HEK293 (cell line): ENCODE data around the gene CMIP.

Experiments used
- AEBP2 ChIP-seq: fragments of 450-650 bp; formaldehyde crosslinking; IDR thresholded peaks from 2 replicates; pipeline ENCODE4 v1.5.1; 2016; ENCODE audit warnings: missing biosample characterization, missing genetic modification characterization, borderline replicate concordance
- GLIS1 ChIP-seq: fragments of 450-650 bp; formaldehyde crosslinking; IDR thresholded peaks from 2 replicates; pipeline ENCODE4 v1.5.1; 2016; ENCODE audit warnings: missing biosample characterization, missing genetic modification characterization
- KLF1 ChIP-seq: fragments of 450-650 bp; formaldehyde crosslinking; IDR thresholded peaks from 2 replicates; pipeline ENCODE4 v1.5.1; 2016; ENCODE audit warnings: missing biosample characterization, missing genetic modification characterization
- REST ChIP-seq: fragments of 450-650 bp; formaldehyde crosslinking; IDR thresholded peaks from 2 replicates; pipeline ENCODE4 v1.5.1; 2016; ENCODE audit warnings: missing biosample characterization, missing genetic modification characterization
- SALL2 ChIP-seq: fragments of 450-650 bp; formaldehyde crosslinking; IDR thresholded peaks from 2 replicates; pipeline ENCODE4 v1.5.0; 2017; ENCODE audit warnings: missing biosample characterization, mild to moderate bottlenecking, missing genetic modification characterization, borderline replicate concordance
- TSHZ1 ChIP-seq: fragments of 450-650 bp; formaldehyde crosslinking; IDR thresholded peaks from 2 replicates; pipeline ENCODE4 v1.5.1; 2016; ENCODE audit warnings: missing biosample characterization, missing genetic modification characterization, borderline replicate concordance
- YY2 ChIP-seq: fragments of 450-650 bp; formaldehyde crosslinking; IDR thresholded peaks from 2 replicates; pipeline ENCODE4 v1.5.1; 2016; ENCODE audit warnings: missing biosample characterization, missing genetic modification characterization
- ZBTB10 ChIP-seq: fragments of 450-650 bp; formaldehyde crosslinking; IDR thresholded peaks from 2 replicates; pipeline ENCODE4 v1.5.1; 2016; ENCODE audit warnings: missing biosample characterization, missing genetic modification characterization
- ZBTB20 ChIP-seq: fragments of 450-650 bp; formaldehyde crosslinking; IDR thresholded peaks from 2 replicates; pipeline ENCODE4 v1.5.1; 2016; ENCODE audit warnings: missing biosample characterization, missing genetic modification characterization
- ZBTB48 ChIP-seq: fragments of 450-650 bp; formaldehyde crosslinking; IDR thresholded peaks from 2 replicates; pipeline ENCODE4 v1.5.1; 2016; ENCODE audit warnings: missing biosample characterization, missing genetic modification characterization
- ZBTB49 ChIP-seq: fragments of 450-650 bp; formaldehyde crosslinking; IDR thresholded peaks from 2 replicates; pipeline ENCODE4 v1.5.1; 2016; ENCODE audit warnings: missing biosample characterization, missing genetic modification characterization, low read depth
- ZEB2 ChIP-seq: fragments of 450-650 bp; formaldehyde crosslinking; IDR thresholded peaks from 2 replicates; pipeline ENCODE4 v1.5.1; 2016; ENCODE audit warnings: missing biosample characterization, missing genetic modification characterization
- ZFHX2 ChIP-seq: fragments of 450-650 bp; formaldehyde crosslinking; conservative IDR thresholded peaks from 2 replicates; pipeline ENCODE4 v1.5.1; 2016; ENCODE audit warnings: missing biosample characterization, missing genetic modification characterization
- ZNF18 ChIP-seq: fragments of 450-650 bp; formaldehyde crosslinking; IDR thresholded peaks from 2 replicates; pipeline ENCODE4 v1.5.1; 2016; ENCODE audit warnings: missing biosample characterization, missing genetic modification characterization
- ZNF214 ChIP-seq: fragments of 450-650 bp; formaldehyde crosslinking; IDR thresholded peaks from 2 replicates; pipeline ENCODE4 v1.5.1; 2017; ENCODE audit warnings: missing biosample characterization, mild to moderate bottlenecking, missing genetic modification characterization, borderline replicate concordance
- ZNF221 ChIP-seq: fragments of 450-650 bp; formaldehyde crosslinking; IDR thresholded peaks from 2 replicates; pipeline ENCODE4 v1.5.1; 2017; ENCODE audit warnings: missing biosample characterization, missing genetic modification characterization, borderline replicate concordance
- ZNF23 ChIP-seq: fragments of 450-650 bp; formaldehyde crosslinking; IDR thresholded peaks from 2 replicates; pipeline ENCODE4 v1.5.1; 2016; ENCODE audit warnings: missing biosample characterization, missing genetic modification characterization, borderline replicate concordance
- ZNF335 ChIP-seq: fragments of 450-650 bp; formaldehyde crosslinking; conservative IDR thresholded peaks from 2 replicates; pipeline ENCODE4 v1.5.1; 2016; ENCODE audit warnings: missing biosample characterization, missing genetic modification characterization
- ZNF391 ChIP-seq: fragments of 450-650 bp; formaldehyde crosslinking; IDR thresholded peaks from 2 replicates; pipeline ENCODE4 v1.5.1; 2016; ENCODE audit warnings: low read depth, missing biosample characterization, missing genetic modification characterization, borderline replicate concordance
- ZNF600 ChIP-seq: fragments of 450-650 bp; formaldehyde crosslinking; IDR thresholded peaks from 2 replicates; pipeline ENCODE4 v1.5.1; 2016; ENCODE audit warnings: missing biosample characterization, missing genetic modification characterization
- ZNF692 ChIP-seq: fragments of 450-650 bp; formaldehyde crosslinking; IDR thresholded peaks from 2 replicates; pipeline ENCODE4 v1.5.1; 2016; ENCODE audit warnings: missing biosample characterization, missing genetic modification characterization

CMIP gene

GRCh38 chr16:81443688-81444447 is 740 bp upstream of the CMIP start (continued):
- TF ChIP-seq ZBTB49 (tag by site-specific recombination) (no peak), KLF1 (tag by site-specific recombination) (no peak), ZNF600 (tag by site-specific recombination) (no peak), ZBTB20 (tag by site-specific recombination) (no peak), ZNF23 (tag by site-specific recombination) (no peak), GLIS1 (tag by site-specific recombination) (no peak), TSHZ1 (no peak), YY2 (tag by site-specific recombination) (no peak), ZBTB48 (tag by site-specific recombination) (no peak), ZNF391 (tag by site-specific recombination) (no peak), ZEB2 (no peak), ZNF18 (tag by site-specific recombination) (no peak), ZFHX2 (peak; percentile 71), ZNF692 (tag by site-specific recombination) (no peak), ZNF221 (tag by site-specific recombination) (no peak), ZNF335 (tag by site-specific recombination) (no peak), ZBTB10 (tag by site-specific recombination) (no peak), AEBP2 (no peak), ZNF214 (no peak), SALL2 (tag by site-specific recombination) (no peak), REST (tag by site-specific recombination) (peak; percentile 36; the same call in 1 of the 2 replicates)
